ENCODE data around the gene HMBS.
"Not testable (repeated sequence)": the region's sequence is repeated elsewhere in the genome, so short reads cannot be mapped to it uniquely, and the experiment has no call there.

Gene HMBS

DNA sequence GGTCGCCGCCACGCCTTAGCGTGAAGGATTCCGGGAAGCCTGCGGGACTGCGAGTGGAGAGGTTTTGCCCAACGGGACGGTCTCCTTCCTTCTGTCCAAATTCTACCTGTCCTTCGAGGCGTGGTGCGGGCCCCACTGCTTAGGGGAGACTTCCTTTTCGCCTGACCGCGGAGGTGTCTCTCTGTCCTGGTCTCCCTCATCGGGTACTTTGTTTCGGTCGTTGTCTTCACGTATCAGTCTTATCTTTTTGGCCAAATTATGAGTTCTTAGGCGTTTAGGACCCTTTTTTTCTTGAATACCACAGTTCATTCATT lies 37.1 kb downstream of the HMBS start:
- no peak for DNase-seq

DNA sequence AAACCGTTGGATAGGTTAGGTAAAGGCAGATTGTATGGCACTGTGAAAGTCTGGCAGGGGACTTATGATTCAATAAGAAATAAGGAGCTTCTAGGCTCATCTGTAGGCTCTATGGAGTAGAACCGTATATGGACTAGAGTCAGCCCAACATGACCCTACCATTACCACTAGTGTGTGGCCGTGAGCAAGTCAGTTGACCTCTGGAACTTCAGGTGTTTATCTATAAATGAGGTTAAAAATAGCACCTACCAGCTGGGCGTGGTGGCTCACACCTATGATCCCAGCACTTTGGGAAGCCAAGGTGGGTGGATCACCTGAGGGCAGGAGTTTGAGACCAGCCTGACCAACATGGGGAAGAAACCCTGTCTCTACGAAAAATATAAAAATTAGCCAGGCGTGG lies 41.1 kb downstream of the HMBS start:
- DNase-seq: no peak

DNA sequence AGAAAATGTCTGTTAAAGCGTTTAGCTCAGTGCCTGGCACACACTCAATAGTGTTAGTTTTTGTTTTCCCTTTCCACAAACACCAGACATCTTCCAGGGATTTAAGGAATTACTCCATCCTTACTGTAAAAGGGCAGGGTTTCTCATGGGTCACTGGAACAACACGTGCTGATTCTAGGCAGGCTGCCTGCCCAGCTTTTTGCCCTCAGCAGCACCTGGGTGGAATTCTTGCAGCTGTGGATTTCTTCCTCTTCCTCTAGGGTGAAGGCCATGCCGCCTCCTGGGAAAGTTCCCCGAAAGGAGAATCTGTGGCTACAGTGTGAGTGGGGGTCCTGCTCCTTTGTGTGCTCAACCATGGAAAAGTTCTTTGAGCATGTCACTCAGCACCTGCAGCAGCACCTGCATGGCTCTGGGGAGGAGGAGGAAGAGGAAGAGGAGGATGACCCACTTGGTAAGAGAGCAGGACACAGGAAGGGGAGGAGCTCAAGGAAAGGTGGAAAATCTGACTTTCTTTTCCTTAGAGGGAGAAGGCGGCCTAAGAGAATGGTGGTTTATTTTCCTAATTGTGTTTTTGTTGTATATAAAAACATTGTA lies 42.1 kb downstream of the HMBS start:
- no peak for DNase-seq

DNA sequence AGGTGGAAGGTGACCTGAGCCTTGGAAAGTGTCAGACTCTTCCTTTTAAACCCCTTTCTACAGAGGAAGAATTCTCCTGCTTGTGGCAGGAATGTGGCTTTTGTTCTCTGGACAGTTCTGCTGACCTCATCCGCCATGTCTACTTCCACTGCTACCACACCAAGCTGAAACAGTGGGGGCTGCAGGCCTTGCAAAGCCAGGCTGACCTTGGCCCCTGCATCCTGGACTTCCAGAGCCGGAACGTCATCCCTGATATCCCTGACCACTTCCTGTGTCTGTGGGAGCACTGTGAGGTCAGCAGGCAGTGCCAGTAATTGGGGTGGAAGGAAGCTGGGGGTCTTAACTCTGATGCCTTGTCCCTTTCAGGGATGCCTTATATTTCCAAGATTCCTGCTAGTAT lies 46.0 kb downstream of the HMBS start:
- DNase-seq: no peak

DNA sequence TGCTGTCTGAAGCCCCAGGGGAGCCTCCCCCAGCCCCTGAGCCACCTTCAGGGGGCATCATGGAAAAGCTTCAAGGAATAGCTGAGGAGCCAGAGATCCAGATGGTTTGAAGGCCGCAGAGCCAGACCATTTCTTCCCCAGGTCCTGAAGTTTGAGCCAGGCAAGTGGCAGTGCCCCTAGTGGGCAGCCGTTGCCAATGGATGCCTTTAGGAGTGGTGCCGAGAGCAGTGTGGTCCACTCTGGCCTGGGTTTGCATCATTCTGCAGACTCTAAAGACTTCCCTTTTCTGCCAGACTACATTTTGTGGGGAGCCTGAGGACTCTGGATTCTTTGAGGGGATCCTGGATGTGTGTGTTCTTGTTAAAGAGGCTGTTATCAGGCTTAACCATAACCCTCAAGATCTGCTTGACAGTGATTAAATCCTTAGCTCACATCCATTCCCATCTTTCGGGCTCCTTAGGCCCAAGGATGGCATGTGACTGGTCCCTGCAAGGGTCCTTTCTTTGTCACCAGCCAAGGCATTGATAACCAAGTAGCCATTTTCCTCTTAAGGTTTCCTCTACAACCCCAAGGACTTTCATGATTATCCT lies 49.8 kb downstream of the HMBS start:
- no peak for DNase-seq

DNA sequence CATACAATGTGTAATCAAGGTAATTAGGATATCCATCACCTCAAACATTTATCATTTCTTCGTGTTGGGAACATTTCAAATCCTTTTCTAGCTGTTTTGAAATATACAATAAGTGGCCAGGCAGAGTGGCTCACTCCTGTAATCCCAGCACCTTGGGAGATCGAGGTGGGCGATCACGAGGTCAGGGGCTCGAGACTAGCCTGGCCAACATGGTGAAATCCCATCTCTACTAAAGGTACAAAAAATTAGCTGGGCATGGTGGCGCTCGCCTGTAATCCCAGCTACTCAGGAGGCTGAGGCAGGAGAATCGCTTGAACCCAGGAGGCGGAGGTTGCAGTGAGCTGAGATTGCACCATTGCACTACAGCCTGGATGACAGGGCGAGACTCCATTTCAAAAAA lies 54.6 kb downstream of the HMBS start:
- not testable (repeated sequence) for DNase-seq

Data from activated effector memory CD4-positive, alpha-beta T cell treated with anti-CD3 and anti-CD28 coated beads, Interleukin-2, amount 50 U/mL, for 16 hours (primary cell).